GM10847 (cell line): ENCODE data around the gene STRADA.
A peak's percentile ranks its signal among the peaks of the same experiment; 100 is the strongest.

Experiments used
- POLR2A ChIP-seq: IDR thresholded peaks from 2 replicates; pipeline ENCODE4 v1.6.1; 2011; ENCODE audit not compliant: insufficient read length; ENCODE audit errors: extremely low read depth

Gene STRADA, protein sequence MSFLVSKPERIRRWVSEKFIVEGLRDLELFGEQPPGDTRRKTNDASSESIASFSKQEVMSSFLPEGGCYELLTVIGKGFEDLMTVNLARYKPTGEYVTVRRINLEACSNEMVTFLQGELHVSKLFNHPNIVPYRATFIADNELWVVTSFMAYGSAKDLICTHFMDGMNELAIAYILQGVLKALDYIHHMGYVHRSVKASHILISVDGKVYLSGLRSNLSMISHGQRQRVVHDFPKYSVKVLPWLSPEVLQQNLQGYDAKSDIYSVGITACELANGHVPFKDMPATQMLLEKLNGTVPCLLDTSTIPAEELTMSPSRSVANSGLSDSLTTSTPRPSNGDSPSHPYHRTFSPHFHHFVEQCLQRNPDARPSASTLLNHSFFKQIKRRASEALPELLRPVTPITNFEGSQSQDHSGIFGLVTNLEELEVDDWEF

GRCh38 chr17:63741408-63742173 lies at the start of gene STRADA:
Gene STRADA, minus strand, starts transcription at chr17:63741799. Its CDS starts 13,430 bp downstream, at chr17:63728369.
- TF ChIP-seq POLR2A, result peak; percentile 94

DNA sequence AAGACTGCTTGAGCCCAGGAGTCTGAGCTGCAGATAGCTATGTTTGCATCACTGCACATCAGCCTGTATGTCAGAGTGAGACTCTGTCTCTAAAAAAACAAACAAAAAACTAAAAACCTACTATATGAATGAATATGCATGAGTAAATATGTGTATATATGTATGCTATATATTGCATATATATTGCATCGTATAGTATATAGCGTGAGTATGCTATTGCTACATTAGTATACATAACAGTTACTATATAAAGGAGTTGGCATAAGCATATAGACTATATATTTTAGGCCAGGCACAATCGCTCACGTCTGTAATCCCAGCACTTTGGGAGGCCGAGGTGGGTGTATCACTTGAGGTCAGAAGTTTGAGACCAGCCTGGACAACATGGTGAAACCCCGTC lies 48.5 kb upstream of the STRADA start:
- TF ChIP-seq POLR2A, result no peak

DNA sequence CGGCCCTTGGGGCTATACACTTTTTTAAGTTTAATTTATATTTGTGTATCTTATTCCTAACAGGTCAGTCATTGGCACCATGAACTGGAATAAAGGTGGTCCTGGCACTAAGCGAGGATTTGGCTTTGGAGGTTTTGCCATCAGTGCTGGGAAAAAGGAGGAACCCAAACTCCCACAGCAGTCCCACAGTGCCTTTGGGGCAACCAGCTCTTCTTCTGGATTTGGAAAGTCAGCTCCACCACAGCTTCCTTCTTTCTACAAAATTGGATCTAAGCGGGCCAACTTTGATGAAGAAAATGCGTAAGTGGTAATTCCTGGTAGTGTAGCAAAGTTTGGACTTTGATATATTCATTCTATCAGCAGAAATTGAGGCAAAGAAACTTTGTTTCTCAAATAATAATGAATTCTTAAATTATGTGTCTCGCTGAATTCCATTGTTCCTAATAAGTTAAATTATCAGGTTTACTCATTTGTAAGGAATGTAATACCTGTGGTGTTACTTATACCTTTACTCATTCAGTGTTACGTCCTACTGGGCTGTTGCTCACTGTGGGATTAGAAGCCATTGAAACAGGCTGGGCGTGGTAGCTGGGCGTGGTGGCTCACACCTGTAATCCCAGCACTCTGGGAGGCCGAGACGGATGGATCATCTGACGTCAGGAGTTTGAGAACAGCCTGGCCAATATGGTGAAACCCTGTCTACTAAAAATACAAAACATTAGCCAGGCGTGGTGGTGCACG lies 45.5 kb upstream of the STRADA start:
- TF ChIP-seq POLR2A, result no peak

- TF ChIP-seq POLR2A, result no peak
Observed at GRCh38 chr17:63786117-63786516, 44.5 kb upstream of the STRADA start.

DNA sequence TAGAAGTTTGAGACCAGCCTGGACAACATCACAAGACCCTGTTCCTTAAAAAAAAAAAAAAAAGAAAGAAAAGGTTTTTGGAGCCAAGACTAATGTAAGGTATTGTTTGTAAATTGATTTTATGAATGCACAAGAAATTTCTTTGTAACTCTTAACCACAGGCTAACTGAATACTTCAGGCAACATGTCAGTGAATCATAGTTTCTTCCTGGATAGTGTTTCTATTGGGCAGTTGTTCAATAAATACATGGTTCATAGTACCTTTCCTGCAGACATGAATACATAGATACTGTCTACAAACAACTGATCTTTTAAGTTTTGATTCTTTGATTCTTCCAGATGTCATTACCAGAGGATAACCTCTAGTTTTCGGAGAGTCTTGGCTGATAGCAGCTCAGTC lies 44.0 kb upstream of the STRADA start:
- no peak for TF ChIP-seq POLR2A

DNA sequence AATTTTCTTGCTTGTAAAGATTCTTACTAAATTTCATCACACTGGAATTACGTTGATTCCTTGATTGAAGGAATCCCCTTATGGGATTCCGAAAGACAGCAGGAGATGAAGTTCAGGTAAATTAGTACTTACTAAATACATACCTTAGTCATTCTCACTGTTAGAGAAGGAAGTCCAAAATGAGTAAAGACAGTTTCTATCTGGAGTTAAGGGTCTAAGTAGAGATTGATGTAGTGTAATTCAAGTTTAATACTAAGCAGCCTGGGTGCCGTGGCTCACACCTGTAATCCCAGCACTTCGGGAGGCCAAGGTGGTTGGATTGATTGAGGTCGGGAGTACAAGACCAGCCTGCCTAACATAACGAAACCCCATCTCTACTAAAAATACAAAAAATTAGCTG lies 41.9 kb upstream of the STRADA start:
- no peak for TF ChIP-seq POLR2A

DNA sequence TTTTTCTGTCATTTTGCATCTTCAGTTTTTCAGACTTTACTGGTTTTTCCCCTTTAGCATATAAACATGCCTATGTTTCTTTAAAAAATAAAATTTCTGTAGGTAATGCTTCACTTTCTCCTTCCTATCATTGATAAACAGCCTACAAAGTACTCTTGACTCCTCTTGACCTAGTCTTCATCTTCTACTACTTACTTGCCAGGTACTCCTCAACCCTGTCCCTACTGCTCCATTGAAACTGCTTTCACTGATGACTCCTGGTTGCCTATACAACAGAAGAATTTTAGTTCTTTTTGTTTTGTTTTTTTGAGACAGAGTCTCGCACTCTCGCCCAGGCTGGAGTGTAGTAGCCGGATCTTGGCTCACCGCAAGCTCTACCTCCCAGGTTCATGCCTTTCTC lies 39.3 kb upstream of the STRADA start:
- TF ChIP-seq POLR2A, result no peak

DNA sequence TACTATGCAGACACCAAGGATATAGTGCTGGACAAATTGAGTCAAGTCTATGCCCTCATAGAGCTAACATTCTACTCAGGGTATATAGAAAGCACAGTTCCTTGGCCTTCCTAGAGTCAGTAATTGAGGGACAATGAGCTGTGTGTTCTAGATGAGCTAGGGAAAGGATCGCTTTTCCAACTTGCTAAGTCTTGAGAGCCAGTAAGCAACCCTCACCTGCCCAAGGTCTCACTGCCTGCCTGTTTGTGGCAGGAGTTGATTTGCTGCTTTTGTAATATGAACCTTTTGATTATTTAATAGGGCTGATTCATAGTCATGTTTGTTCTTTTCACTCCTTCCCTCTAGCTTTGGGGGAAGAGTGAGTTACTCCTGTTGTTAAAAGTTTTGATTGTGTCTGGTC lies 38.9 kb upstream of the STRADA start:
- TF ChIP-seq POLR2A, result no peak

GRCh38 chr17:63775420-63775819 lies 33.8 kb upstream of the STRADA start:
- no peak for TF ChIP-seq POLR2A

GRCh38 chr17:63774969-63775265 lies 33.3 kb upstream of the STRADA start:
- TF ChIP-seq POLR2A, result no peak

GRCh38 chr17:63774141-63774968 lies 32.8 kb upstream of the STRADA start, which contains the start of gene DDX42:
Gene DDX42, plus strand, starts transcription at chr17:63774170. Its CDS starts 12,880 bp downstream, at chr17:63787050.
- no peak for TF ChIP-seq POLR2A

GRCh38 chr17:63773272-63774140 lies 31.9 kb upstream of the STRADA start, which contains the start of gene CCDC47:
Gene CCDC47, minus strand, starts transcription at chr17:63773597. Its CDS starts 7,422 bp downstream, at chr17:63766175.
- peak; percentile 92 for TF ChIP-seq POLR2A

DNA sequence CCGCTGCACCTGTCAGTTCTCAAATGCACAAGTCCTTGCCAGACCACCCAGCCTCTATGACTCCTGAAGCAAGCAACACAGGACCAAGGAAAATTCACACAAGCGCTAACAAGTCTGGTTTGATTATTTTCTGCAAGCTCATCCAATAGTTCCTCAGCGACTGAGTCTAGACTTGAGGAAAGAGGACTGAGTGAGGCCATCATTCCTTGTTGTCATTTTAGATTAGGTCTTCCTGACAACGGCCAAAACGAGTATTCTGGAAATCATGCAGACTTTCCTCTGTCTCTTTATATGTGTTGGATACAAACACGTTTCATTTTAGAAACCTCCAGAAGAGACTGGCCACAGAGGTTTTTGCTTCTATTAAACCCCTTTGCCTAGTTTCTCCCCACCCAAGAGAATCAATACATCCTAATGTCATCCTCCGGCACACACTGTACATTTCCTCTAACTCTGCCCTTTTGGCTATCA lies 31.2 kb upstream of the STRADA start:
- no peak for TF ChIP-seq POLR2A

GRCh38 chr17:63768433-63768832 lies 26.8 kb upstream of the STRADA start:
- no peak for TF ChIP-seq POLR2A
